Medulla oblongata (tissue), 1 donor: ENCODE data around the gene LRP10.
A peak's percentile ranks its signal among the peaks of the same experiment; 100 is the strongest.
"Not testable (repeated sequence)": the region's sequence is repeated elsewhere in the genome, so short reads cannot be mapped to it uniquely, and the experiment has no call there.

Source experiments
- DNase-seq: peaks from one replicate; pipeline ENCODE4 v3.0.0-alpha.2; 2015; ENCODE audit errors: extremely low spot score

The LRP10 gene

DNA sequence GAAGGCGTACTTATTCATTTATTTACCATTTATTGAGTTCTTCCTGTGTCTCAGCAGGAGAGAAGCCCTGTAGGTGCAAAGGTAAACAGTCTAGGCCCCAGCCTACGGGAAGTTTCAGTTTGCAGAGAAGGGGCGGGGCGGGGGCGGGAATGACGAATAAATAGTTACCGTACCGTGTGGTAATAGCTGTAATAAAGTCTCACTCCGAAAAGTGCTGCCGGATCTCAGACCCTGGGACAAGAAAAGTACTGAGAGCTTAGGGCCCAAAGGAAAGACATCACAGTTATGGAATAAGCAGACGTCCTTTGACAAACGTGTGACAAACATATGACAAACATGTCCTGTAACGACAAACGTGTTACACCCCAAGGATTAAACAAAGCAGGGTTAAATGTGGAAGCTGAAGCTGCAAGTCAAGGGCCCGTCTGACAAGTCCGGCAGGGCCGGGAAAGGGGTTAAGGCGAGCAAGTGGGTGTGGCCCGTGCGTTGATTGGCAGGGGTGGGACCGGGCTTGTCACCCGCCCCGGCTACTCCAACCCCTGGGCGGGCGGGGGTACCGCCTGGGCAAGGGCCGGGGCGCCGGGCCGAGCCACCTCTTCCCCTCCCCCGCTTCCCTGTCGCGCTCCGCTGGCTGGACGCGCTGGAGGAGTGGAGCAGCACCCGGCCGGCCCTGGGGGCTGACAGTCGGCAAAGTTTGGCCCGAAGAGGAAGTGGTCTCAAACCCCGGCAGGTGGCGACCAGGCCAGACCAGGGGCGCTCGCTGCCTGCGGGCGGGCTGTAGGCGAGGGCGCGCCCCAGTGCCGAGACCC, at the start of gene LRP10:
Gene LRP10, plus strand, starts transcription at position 517 of the 809 bp plus-strand sequence. CDS start 564 bp downstream, outside the sequence.
- DNase-seq = peak; percentile 97

- DNase-seq = no peak
Observed at GRCh38 chr14:22822016-22822570, 49.4 kb upstream of the LRP10 start.

- peak; percentile 91 for DNase-seq
Observed at GRCh38 chr14:22822571-22823098, 48.9 kb upstream of the LRP10 start.

DNA sequence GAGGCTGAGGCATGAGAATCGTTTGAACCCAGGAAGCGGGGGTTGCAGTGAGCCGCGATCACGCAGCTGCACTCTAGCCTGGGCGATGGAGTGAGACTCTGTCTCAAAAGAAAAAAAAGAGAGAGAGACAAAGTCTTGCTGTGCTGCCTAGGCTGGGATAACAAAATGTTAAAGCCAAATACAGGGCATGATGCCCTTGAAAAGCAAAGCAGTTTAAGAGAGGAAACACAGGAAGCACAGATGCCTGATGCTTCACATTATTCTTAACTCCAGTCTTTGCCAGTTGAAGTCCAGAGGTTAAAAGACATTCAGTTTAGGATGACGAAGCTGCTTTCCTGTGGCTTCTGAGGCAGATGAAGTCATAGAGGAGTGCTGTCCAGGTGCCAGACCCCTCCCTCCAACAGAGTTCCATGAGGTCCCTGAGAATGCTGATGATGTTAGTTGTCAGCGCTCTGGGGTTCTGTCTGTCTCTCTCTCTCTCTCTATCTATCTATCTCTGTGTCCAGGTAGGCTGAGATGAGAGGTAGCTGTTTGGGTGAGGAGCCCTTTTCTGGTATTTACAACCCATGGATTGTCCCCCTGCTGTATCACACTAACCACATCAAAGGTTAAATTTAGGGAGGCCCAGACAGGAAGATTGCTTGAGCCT, 46.7 kb upstream of the LRP10 start:
- DNase-seq = no peak

GRCh38 chr14:22829076-22829660, 42.4 kb upstream of the LRP10 start:
- DNase-seq = not testable (repeated sequence)

GRCh38 chr14:22829661-22830442, 41.7 kb upstream of the LRP10 start, which contains the start of gene MRPL52:
MRPL52 (plus strand) TSS chr14:22829887; CDS start chr14:22829913, 26 bp downstream.
- DNase-seq = peak; percentile 96

DNA sequence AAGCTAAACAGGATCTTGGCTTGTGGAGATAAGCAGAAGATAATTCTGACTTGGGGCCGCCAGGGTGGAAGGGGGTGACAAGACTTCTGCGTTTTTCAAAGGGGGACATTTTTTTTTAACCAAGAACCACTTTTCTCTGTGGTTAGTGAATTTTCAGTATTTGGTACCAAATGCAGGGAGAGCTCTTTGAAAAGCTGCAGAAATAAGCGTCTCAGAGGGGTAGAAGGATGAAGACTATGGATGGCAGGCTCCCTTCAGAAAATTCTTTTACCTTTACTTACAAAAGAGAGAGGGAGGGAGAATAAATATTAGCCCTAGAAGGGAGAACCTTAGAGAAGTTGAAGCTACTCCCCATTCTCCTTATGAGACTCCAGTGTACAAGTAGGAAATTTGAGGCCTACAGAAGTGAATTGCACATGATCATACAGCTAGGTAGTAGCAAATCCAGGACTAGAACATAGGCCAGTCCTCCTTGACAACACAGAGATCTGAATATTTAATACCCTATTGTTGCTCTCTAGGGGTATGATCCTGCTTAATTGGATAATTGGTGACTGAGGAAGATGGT, 41.0 kb upstream of the LRP10 start:
- no peak for DNase-seq

GRCh38 chr14:22835505-22835904, 36.0 kb upstream of the LRP10 start:
- no peak for DNase-seq

DNA sequence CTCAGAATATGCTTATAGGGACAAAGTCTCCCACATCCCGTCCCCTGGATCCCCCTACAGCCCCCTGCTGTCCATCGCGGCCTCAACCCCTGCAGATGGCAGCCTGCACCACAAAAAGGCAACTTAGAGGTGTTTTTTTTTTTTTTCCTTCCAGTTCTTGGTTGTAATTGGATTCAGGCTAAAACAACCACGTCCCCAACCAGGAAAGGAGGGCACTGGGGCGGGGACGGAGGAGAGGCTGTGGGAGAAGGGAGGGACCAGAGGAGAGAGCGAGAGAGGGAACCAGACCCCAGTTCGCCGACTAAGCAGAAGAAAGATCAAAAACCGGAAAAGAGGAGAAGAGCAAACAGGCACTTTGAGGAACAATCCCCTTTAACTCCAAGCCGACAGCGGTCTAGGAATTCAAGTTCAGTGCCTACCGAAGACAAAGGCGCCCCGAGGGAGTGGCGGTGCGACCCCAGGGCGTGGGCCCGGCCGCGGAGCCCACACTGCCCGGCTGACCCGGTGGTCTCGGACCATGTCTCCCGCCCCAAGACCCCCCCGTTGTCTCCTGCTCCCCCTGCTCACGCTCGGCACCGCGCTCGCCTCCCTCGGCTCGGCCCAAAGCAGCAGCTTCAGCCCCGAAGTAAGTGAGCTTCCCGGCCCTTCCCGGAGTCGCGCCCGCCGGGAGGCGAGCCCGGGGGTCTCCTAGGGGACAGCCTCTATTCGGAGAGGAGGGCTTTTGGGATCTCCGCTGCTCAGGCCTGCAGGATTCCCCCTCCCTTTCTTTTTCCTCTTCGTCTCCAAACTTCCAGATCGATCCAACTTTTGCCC, 35.0 kb upstream of the LRP10 start, which contains the start of gene MMP14:
Gene MMP14, plus strand, starts transcription at position 285 of the 813 bp plus-strand sequence. Its CDS starts 233 bp downstream, at position 518.
- DNase-seq = peak; percentile 64

GRCh38 chr14:22837114-22837749, 34.3 kb upstream of the LRP10 start:
- DNase-seq = peak; percentile 59

- peak; percentile 34 for DNase-seq
Observed at GRCh38 chr14:22837750-22838538, 33.6 kb upstream of the LRP10 start.

DNA sequence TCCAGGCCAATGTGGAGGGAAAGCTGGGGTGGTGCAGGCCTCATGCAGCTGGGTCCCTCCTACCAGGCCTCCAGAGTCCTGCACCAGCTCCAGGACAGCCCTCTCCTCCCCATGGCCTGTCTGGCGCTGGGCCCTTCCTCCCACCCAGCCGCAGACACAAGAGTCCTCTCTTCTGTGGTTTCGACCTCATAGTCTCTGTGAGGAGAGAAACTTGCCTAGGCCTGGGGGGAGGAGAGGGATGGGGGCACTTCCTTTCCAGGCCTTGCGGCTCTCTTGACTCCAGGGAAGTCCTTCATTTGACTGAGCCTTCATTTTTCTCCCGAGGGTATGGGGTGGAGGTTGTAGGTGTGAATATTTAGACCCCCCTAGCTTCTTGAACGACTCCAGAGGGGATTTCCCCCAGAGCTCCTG, 32.9 kb upstream of the LRP10 start:
- DNase-seq = peak; percentile 53

GRCh38 chr14:22839159-22839779, 32.3 kb upstream of the LRP10 start:
- no peak for DNase-seq

- DNase-seq = no peak
Observed at GRCh38 chr14:22841311-22841710, 30.2 kb upstream of the LRP10 start.

DNA sequence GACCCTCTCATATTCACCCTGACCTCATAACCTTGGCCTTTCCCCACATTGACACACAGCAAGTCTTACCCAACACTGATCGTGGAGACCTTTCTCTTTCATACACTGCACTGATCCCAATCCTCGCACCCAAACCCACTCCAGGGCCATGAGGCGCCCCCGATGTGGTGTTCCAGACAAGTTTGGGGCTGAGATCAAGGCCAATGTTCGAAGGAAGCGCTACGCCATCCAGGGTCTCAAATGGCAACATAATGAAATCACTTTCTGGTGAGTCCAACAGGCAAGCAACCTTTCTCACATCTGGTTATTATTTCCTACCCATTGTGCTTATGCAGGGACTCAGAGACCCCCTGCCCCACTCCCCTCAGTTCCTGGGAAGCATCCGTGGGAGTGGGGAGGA, 29.8 kb upstream of the LRP10 start:
- DNase-seq = no peak

DNA sequence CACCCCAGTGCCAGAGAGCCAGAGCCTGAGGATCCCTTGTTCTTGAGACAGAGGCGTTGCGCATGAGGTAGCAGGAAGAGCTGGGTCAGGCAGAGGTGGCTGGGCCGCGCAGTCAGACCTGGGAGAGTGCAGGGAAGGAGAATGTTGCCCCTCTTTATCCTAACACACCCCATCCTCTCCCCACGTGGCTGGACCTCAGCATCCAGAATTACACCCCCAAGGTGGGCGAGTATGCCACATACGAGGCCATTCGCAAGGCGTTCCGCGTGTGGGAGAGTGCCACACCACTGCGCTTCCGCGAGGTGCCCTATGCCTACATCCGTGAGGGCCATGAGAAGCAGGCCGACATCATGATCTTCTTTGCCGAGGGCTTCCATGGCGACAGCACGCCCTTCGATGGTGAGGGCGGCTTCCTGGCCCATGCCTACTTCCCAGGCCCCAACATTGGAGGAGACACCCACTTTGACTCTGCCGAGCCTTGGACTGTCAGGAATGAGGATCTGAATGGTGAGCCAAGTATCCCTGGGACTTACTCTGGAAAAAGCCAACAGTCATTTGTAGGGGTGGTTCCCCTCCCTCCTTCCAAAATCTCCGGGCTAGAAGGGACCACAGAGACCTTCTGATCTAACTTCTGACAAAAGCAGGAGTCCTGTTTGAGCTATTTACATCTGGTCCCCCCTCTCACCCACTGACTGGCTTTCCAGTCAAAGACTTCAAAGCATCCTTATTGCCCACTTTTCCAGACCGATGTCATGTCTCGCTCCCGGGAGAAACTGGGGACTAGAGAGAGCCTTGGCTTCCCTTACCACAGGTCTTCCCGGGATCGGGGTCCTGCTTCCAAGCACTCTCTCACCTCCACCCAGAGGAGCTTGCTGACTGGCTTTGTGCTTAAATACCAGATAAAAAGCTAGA, 29.1 kb upstream of the LRP10 start:
- no peak for DNase-seq
